ENCODE results near the gene S100A7A.

- no peak for TF ChIP-seq RARB (CRISPR knock-in tag; IDR thresholded peaks at IDR 0.05)
- TF ChIP-seq ESRRG (CRISPR knock-in tag; IDR thresholded peaks at IDR 0.05), result no peak
- TF ChIP-seq TCF4 (CRISPR knock-in tag; IDR thresholded peaks at IDR 0.05; ENCODE audit: borderline replicate concordance), result no peak
- TF ChIP-seq CSRNP3 (CRISPR knock-in tag; IDR thresholded peaks at IDR 0.05), result no peak
- no peak for TF ChIP-seq CREB5 (CRISPR knock-in tag; IDR thresholded peaks at IDR 0.05; ENCODE audit: low read depth)
- no peak for TF ChIP-seq SNAI2 (CRISPR knock-in tag; IDR thresholded peaks at IDR 0.05)
These were observed 45.1 kb upstream of the S100A7A start for GRCh38 chr1:153371231-153371630.

All from SK-N-SH treated with all-trans-retinoic acid at 6 μM for 48 hours (cell line).